Right lung (tissue), 5 donors: ENCODE results near the gene STAM2. TPM values are rescaled to one million over a fixed set of nuclear protein-coding genes. Genes with fewer than 3 reads are reported as not detected.
"Not testable (repeated sequence)": the region's sequence is repeated elsewhere in the genome, so short reads cannot be mapped to it uniquely, and the experiment has no call there.

Experiments used
- DNase-seq, 2 donors: peaks; one replicate each; pipeline ENCODE4 v3.0.0-alpha.2; 2013
- polyA plus RNA-seq, 5 donors: library from polyadenylated mRNA; unstranded; fragments of 120-200 nt; gene quantifications; one replicate each; pipeline versions ENCODE4 v1.2.1 to v1.2.3, GENCODE V29; 2013; ENCODE audit warnings: inconsistent platforms in 1 of 5, low replicate concordance in 1 of 5; ENCODE audit not compliant: insufficient read length in 5 of 5, insufficient read depth in 1 of 5

Gene STAM2
- polyA plus RNA-seq, 5 donors = 31.8 to 48.9 (median 47.2) TPM

DNA sequence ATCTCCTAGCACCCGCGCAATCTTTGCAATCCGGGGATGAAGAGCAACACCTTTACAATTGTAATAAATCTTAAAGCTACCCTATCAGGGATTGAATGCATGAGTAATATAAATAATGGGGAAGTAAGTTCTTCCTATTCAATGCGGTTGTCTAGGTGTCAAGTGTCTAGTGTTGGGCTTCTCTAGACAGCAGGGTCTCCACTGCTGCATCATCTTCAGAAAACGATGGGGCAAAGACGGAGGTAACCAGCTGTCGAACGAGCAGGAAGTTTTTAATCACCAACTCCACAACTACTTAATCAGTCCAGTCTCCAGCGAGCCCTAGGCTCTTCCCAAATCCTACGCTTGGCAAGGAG lies 573 bp downstream of the STAM2 start:
- no peak for DNase-seq

DNA sequence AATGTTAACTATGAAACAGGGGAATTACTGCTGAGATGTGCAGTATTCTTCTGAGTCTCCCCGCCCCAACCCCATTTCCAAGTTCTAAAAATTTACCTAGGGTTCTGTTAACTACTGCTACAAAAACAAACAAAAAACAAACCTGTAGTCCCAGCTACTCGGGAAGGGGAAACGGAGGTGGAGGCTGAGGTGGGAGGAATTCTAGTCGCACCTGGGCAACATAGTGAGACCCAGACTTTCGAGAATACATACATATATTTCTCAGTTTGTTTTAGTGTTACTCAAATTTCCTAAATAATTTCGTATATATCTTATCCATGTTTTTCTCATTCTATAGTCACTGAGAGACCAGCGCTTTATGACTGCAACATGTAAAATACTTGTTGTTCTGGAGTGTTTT lies 989 bp downstream of the STAM2 start:
- DNase-seq = no peak

DNA sequence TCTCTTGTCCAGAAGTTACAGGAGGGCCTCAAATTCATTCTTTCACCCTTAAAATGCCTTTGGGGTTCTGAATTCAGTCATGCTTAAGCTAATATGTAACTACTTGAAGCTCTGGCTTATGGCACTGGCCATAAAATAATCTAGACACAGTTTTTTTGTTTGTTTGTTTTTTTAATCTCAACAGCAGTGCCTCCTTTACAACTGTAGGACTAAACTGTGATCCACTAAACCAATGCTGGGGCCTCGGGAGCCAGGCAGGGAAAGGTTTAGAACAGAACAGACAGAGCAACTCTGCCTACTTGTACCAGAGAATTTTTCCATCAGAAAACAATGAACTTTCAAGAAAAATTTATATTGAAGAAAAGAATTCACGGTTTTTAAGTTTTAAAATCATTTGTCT lies 1.7 kb downstream of the STAM2 start:
- no peak for DNase-seq

DNA sequence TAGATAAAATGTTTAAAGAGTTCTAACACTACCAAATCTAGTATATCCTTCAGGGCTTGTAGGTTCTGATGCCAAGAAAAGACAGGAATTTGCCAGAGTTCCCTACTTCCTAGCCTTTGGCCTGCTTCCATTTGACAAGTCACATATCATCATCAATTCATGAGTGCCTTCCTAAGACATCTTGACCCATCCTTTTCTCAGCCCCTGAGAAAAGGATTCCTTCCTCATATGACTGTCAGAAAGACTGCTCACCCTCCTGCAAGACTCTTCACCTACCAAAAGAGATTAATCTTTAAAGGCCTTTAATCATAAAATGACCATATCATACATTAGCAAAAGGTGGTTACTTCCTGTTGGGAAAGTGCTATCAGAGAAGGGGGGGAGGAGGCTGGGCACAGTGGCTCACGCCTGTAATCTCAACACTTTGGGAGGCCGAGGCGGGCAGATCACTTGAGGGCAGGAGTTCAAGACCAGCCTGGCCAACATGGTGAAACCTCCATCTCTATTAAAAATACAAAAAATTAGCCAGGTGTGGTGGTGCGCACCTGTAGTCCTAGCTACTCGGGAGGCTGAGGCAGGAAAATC lies 3.3 kb downstream of the STAM2 start:
- DNase-seq = not testable (repeated sequence)

DNA sequence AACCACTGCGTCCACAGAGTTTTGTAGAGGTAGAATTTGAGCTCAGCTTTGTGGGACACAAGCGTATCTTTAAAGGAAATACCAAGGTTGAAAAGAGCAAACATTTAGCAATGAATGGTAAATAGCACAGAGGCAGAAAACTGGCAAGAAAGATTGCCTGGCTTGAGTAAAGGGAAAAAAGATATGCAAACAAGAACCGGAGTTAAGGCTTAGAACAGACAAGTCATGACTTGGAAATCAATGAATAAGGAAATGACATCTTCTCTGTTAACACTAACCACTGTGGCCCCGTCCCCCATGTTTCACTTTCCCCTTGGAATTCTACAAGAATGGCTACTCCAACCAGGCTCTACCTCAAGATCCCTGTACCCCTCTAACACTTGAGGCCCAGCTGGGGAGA lies 3.8 kb downstream of the STAM2 start:
- DNase-seq = peak in 1 of 2 donors; percentile 38

DNA sequence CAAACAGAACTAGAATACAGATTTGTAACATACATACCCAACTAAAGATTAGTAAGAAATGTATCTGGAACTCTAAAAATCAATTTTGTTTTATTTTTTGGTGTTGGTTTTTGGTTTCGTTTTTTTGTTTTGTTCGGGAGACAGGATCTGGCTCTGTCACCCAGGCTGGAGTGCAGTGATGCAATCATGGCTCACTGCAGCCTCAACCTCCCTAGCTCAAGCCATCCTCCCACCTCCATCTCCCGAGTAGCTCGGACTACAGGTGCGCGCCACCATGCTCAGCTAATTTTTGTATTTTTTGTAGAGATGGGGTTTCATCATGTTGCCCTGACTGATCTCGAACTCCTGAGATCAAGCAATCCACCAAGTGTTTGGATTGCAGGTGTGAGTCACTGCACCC lies 6.4 kb downstream of the STAM2 start:
- DNase-seq = not testable (repeated sequence)

GRCh38 chr2:152167470-152167869 lies 8.1 kb downstream of the STAM2 start:
- DNase-seq = not testable (repeated sequence)

- no peak for DNase-seq
These were observed 8.5 kb downstream of the STAM2 start for GRCh38 chr2:152167065-152167464.

GRCh38 chr2:152166633-152167032 lies 8.9 kb downstream of the STAM2 start:
- no peak for DNase-seq

DNA sequence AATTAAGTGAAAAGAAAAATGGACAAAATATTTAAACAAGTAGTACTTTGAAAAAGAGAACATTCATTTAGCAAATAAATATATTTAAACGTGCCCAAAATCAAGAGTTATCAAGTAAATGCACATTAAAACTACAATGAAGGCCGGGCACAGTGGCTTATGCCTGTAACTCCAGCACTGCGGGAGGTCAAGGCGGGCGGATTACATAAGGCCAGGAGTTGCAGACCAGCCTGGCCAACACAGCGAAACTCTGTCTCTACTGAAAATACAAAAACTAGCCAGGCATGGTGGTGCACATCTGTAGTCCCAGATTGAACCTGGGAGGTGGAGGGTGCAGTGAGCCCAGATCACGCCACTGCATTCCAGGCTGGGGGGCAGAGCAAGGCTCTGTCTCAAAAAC lies 9.8 kb downstream of the STAM2 start:
- no peak for DNase-seq

- no peak for DNase-seq
These were observed 10.3 kb downstream of the STAM2 start for GRCh38 chr2:152165306-152165705.

DNA sequence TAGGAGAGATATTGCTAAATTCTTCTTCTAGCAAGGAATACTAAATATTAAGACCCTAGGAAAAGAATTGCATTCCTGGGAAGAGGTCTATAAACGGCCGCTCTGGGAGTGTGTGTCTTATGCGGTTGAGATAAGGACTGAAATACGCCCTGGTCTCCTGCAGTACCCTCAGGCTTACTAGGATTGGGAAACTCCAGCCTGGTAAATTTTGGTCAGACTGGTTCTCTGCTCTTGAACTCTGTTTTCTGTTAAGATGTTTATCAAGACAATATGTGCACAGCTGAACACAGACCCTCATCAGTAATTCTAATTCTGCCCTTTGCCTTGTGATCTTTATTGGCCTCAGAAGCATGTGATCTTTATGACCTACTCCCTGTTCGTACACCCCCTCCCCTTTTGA lies 11.9 kb downstream of the STAM2 start:
- DNase-seq = not testable (repeated sequence)

- DNase-seq = no peak
These were observed 13.4 kb downstream of the STAM2 start for GRCh38 chr2:152162141-152162540.

DNA sequence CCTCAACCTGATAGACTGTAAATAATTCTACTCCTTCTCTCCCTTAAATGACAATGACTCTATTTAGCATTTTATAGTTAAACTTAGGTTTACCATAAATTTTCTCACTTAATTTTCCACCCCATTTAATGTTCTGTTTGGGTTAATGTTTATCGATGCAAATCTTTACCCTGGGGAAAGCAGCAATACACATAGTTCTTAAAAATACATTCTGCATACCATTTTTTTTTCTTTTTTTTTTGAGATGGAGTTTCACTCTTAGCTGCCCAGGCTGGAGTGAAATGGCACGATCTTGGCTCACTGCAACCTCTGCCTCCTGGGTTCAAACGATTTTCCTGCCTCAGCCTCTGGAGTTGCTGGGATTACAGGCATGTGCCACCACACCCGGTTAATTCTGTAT lies 14.0 kb downstream of the STAM2 start:
- no peak for DNase-seq

- not testable (repeated sequence) for DNase-seq
These were observed 15.2 kb downstream of the STAM2 start for GRCh38 chr2:152160378-152160777.

DNA sequence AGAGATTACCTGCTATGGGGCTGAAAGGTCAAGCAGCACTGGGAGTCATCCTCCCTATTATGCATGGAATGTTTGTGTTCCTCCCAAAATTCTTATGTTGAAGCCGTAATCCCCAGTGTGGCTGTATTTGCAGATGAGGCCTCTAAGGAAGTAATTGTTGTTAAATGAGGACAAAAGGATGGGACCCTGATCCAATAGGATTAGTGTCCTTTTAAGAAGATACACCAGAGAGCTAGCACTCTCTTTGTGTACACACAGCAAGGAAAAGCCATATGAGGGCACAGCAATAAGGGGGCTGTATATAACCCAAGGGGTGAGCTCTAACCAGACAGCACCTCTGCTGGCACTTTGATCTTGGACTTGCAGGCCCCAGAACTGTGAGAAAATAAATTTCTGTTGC lies 18.3 kb downstream of the STAM2 start:
- no peak for DNase-seq

GRCh38 chr2:152155209-152155608 lies 20.4 kb downstream of the STAM2 start:
- no peak for DNase-seq

GRCh38 chr2:152154462-152154861 lies 21.1 kb downstream of the STAM2 start:
- DNase-seq = no peak

- no peak for DNase-seq
These were observed 40.9 kb downstream of the STAM2 start for GRCh38 chr2:152134488-152135280.

GRCh38 chr2:152132306-152132705 lies 43.3 kb downstream of the STAM2 start:
- DNase-seq = peak; percentile 70 to 77

- no peak for DNase-seq
These were observed 47.9 kb downstream of the STAM2 start for GRCh38 chr2:152127628-152128027.

DNA sequence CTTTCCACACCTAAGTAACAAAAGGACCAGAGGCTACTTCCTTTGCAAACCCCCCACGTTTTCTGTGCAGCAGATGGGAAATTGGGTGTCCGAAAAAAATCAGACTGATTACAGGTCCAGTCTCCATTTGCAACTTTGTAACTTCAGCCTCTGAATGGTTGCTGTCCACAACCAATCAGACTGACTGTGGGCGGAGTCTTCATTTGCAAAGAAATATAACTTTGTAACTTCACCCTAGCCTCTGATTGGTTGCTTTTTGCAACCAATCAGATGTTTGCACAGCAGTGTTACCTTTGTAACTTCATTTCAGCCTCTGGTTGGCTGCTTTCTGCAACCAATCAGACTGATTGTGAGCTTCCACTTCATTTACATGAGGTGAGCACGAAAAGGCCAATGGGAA lies 48.9 kb downstream of the STAM2 start:
- no peak for DNase-seq

DNA sequence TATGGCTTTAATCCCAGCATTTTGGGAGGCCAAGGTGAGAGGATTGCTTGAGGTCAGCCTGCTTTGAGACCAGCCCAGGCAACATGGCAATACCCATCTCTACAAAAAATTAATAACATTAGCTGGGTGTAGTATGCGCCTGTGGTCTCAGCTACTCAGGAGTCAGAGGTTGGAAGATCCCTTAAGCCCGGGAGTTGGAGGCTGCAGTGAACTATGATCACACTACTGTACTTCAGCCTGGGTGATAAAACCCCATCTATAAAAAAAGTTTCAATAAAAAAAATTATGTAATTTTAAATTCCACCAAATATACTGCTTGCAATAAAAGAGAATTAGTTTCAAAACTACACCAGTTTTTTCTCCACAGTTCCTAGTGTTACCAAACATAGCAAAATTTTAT lies 53.4 kb downstream of the STAM2 start:
- no peak for DNase-seq

GRCh38 chr2:152120430-152120829 lies 55.1 kb downstream of the STAM2 start:
- DNase-seq = no peak
